GM12878 (cell line): Measurements from ENCODE around the gene INO80B. TPM values are rescaled to one million over a fixed set of nuclear protein-coding genes. Genes with fewer than 3 reads are reported as not detected.
A peak's percentile ranks its signal among the peaks of the same experiment; 100 is the strongest.

Source experiments
- CBX3 ChIP-seq: fragments of 200-600 bp; sonication (generic); IDR thresholded peaks from 2 replicates; pipeline ENCODE4 v1.6.1; 2016; ENCODE audit warnings: low read depth, borderline replicate concordance
- CHD1 ChIP-seq: IDR thresholded peaks from 2 replicates; pipeline ENCODE4 v1.6.1; 2012; ENCODE audit warnings: low read depth, low read length, improper control_type of control experiment
- CHD4 ChIP-seq: fragments of 200-600 bp; sonication (generic); IDR thresholded peaks from 2 replicates; pipeline ENCODE4 v1.6.1; 2016; ENCODE audit warnings: mild to moderate bottlenecking
- EGR1 ChIP-seq, 2 experiments: IDR thresholded peaks; 1 replicate in 1 of 2; 2 replicates in 1 of 2; pipeline ENCODE4 v1.6.1; 2011 to 2012; ENCODE audit warnings: low read depth in 2 of 2, low read length in 2 of 2, borderline replicate concordance in 1 of 2, mild to moderate bottlenecking in 1 of 2, moderate library complexity in 1 of 2
- ESRRA ChIP-seq: IDR thresholded peaks from 2 replicates; pipeline ENCODE4 v1.6.1; 2012; ENCODE audit warnings: mild to moderate bottlenecking, low read length, improper control_type of control experiment
- ETV6 ChIP-seq, 2 experiments: fragments of 450-650 bp in 1 of 2; IDR thresholded peaks in 1 of 2; conservative IDR thresholded peaks in 1 of 2; 2 replicates each; pipeline ENCODE4 v1.6.1; 2014; ENCODE audit warnings: antibody characterized with exemption in 1 of 2, borderline replicate concordance in 1 of 2, low read depth in 1 of 2, mild to moderate bottlenecking in 1 of 2, moderate library complexity in 1 of 2
- FOXK2 ChIP-seq: fragments of 450-650 bp; IDR thresholded peaks from 2 replicates; pipeline ENCODE4 v1.6.1; 2017; ENCODE audit warnings: mild to moderate bottlenecking, moderate library complexity
- JUND ChIP-seq: IDR thresholded peaks from 2 replicates; pipeline ENCODE4 v1.6.1; 2012; ENCODE audit warnings: low read depth, mild to moderate bottlenecking, low read length, improper control_type of control experiment, moderate library complexity
- NFYA ChIP-seq: IDR thresholded peaks from 2 replicates; pipeline ENCODE4 v1.6.1; 2011; ENCODE audit warnings: low read depth, mild to moderate bottlenecking, low read length, improper control_type of control experiment, borderline replicate concordance
- RAD21 ChIP-seq: IDR thresholded peaks from 2 replicates; pipeline ENCODE4 v1.6.1; 2011; ENCODE audit warnings: mild to moderate bottlenecking, low read depth, low read length, moderate library complexity; ENCODE audit not compliant: insufficient read depth
- RELA ChIP-seq: fragments of 450-650 bp; IDR thresholded peaks from 2 replicates; pipeline ENCODE4 v1.8.0; 2014; ENCODE audit warnings: borderline replicate concordance; ENCODE audit not compliant: partially characterized antibody
- SRF ChIP-seq, 2 experiments: IDR thresholded peaks; 2 replicates each; pipeline ENCODE4 v1.6.1; 2011; ENCODE audit warnings: low read depth in 2 of 2, low read length in 2 of 2, mild to moderate bottlenecking in 1 of 2, moderate library complexity in 1 of 2
- TCF12 ChIP-seq: IDR thresholded peaks from 2 replicates; pipeline ENCODE4 v1.6.1; 2011; ENCODE audit warnings: low read depth, mild to moderate bottlenecking, low read length
- ZNF622 ChIP-seq: fragments of 450-650 bp; IDR thresholded peaks from 2 replicates; pipeline ENCODE4 v1.6.1; 2017; ENCODE audit warnings: mild to moderate bottlenecking, inconsistent platforms
- polyA plus RNA-seq, 11 experiments: library from polyadenylated mRNA; depleted of rRNA in 4 of 11; unstranded in 6 of 11; stranded (reverse) in 5 of 11; fragments of >200 nt; fragmentation: Nextera tagmentation in 4 of 11; fragmentation: Illumina TruSeq in 1 of 11; extraction: Ambion mirVana in 4 of 11; extraction: Trizol in 1 of 11; gene quantifications; 1 replicate in 1 of 11; 2 replicates in 10 of 11; pipeline versions ENCODE4 v1.2.1 to v1.2.3, GENCODE V29; 2011 to 2016; ENCODE audit warnings: inconsistent platforms in 2 of 11, missing spikeins in 2 of 11, low read depth in 1 of 11
- total RNA-seq, 4 experiments: library from RNA; depleted of rRNA in 3 of 4; stranded (reverse); fragments of >200 nt in 3 of 4; fragmentation: Illumina TruSeq in 1 of 4; extraction: Trizol in 1 of 4; gene quantifications; 2 replicates each; pipeline versions ENCODE4 v1.2.1 to v1.2.3, GENCODE V29; 2013 to 2021
- TF ChIP-seq, protein P1 (sequence below): fragments of 450-650 bp; IDR thresholded peaks from 2 replicates; pipeline ENCODE4 v1.6.1; 2017; ENCODE audit warnings: mild to moderate bottlenecking, low read depth, inconsistent platforms; ENCODE audit not compliant: poor library complexity, severe bottlenecking
- TF ChIP-seq, protein P2 (sequence below), 3 experiments: IDR thresholded peaks in 2 of 3; conservative IDR thresholded peaks in 1 of 3; 2 replicates each; pipeline ENCODE4 v1.5.1; 2011; ENCODE audit warnings: low read depth in 3 of 3, low read length in 3 of 3, mild to moderate bottlenecking in 3 of 3, control low read depth in 2 of 3, moderate library complexity in 2 of 3, inconsistent platforms in 1 of 3, mixed read lengths in 1 of 3; ENCODE audit not compliant: control insufficient read depth in 2 of 3, insufficient read depth in 1 of 3; ENCODE audit errors: extremely low read depth in 1 of 3
- TF ChIP-seq, protein P3 (sequence below): fragments of 450-650 bp; IDR thresholded peaks from 2 replicates; pipeline ENCODE4 v1.6.1; 2017; ENCODE audit warnings: mild to moderate bottlenecking
- TF ChIP-seq, protein P4 (sequence below): fragments of 450-650 bp; formaldehyde crosslinking; IDR thresholded peaks from 2 replicates; pipeline ENCODE4 v1.4.0; 2020; ENCODE audit warnings: mild to moderate bottlenecking, moderate library complexity

INO80B gene
- total and polyA plus RNA-seq, 10 of the 15 experiments (the other 5 are each of a cell fraction or from before 2014, with no cell fraction given) = 1.3 to 26.7 (median 11.1) TPM

DNA sequence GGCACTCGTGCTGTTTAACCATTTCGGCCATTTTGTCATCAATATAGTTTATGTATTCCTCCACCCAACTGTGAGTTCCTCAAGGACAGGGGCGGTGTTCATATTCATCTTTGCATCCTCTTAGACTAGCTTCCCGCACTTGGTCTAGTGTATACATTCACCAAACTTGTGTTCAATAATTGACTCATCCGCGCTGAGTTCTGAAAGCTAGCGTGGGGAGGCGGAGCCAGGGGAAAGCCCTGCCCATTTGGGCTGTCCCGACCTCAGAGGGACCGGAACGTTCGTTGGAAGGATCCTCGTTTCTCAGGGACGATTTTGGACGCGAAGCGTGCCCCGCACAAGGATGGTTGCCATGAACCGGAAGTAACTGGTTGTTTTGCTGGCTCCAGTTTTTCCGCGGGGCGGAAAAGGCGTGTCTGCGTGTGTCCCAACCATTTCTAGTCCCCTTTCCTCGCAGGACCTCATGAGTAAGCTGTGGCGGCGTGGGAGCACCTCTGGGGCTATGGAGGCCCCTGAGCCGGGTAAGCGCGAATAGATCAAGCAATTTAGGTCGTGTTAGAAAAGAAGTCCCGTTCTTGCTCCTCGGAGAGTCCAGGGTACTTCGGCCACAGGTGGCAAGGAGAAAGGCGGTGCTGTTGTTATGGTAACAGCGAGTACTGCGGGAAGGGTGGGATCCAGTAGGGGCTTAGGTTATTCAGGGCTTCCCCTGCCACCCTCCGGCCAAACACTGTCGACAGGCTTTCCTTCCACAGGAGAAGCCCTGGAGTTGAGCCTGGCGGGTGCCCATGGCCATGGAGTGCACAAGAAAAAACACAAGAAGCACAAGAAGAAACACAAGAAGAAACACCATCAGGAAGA is at the start of gene INO80B (continued):
- TF ChIP-seq, protein P1, sequence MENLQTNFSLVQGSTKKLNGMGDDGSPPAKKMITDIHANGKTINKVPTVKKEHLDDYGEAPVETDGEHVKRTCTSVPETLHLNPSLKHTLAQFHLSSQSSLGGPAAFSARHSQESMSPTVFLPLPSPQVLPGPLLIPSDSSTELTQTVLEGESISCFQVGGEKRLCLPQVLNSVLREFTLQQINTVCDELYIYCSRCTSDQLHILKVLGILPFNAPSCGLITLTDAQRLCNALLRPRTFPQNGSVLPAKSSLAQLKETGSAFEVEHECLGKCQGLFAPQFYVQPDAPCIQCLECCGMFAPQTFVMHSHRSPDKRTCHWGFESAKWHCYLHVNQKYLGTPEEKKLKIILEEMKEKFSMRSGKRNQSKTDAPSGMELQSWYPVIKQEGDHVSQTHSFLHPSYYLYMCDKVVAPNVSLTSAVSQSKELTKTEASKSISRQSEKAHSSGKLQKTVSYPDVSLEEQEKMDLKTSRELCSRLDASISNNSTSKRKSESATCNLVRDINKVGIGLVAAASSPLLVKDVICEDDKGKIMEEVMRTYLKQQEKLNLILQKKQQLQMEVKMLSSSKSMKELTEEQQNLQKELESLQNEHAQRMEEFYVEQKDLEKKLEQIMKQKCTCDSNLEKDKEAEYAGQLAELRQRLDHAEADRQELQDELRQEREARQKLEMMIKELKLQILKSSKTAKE = peak; percentile 68
- TF ChIP-seq RAD21 (peak; percentile 6; the same call in 1 of the 2 replicates), RELA (peak; percentile 97), CBX3 (no peak), CHD4 (no peak), FOXK2 (peak; percentile 83), TCF12 (0 out of 2 replicates have a peak, but pooled peaks have one; percentile 52), NFYA (no peak), JUND (no peak), ZNF622 (no peak), CHD1 (no peak), ETV6 (conservative IDR thresholded peaks at IDR 0.05 in 1 of 2, IDR thresholded peaks at IDR 0.05 in 1 of 2; ENCODE audit: borderline replicate concordance in 1 of 2, low read depth in 1 of 2) (no peak; a peak in 1 of 4 replicates), EGR1 (IDR thresholded peaks at IDR 0.05; ENCODE audit: borderline replicate concordance in 1 of 2, low read depth in 2 of 2, low read length in 2 of 2) (no peak; a peak in 1 of 3 replicates), ESRRA (peak; percentile 66; the same call in 1 of the 2 replicates), SRF (IDR thresholded peaks at IDR 0.05; ENCODE audit: low read depth in 2 of 2, low read length in 2 of 2) (peak in 1 of 2 experiments; percentile 68; a peak in 2 of 4 replicates)
- TF ChIP-seq, protein P2, sequence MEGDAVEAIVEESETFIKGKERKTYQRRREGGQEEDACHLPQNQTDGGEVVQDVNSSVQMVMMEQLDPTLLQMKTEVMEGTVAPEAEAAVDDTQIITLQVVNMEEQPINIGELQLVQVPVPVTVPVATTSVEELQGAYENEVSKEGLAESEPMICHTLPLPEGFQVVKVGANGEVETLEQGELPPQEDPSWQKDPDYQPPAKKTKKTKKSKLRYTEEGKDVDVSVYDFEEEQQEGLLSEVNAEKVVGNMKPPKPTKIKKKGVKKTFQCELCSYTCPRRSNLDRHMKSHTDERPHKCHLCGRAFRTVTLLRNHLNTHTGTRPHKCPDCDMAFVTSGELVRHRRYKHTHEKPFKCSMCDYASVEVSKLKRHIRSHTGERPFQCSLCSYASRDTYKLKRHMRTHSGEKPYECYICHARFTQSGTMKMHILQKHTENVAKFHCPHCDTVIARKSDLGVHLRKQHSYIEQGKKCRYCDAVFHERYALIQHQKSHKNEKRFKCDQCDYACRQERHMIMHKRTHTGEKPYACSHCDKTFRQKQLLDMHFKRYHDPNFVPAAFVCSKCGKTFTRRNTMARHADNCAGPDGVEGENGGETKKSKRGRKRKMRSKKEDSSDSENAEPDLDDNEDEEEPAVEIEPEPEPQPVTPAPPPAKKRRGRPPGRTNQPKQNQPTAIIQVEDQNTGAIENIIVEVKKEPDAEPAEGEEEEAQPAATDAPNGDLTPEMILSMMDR (IDR thresholded peaks at IDR 0.05 in 2 of 3, conservative IDR thresholded peaks at IDR 0.05 in 1 of 3; ENCODE audit: control insufficient read depth in 2 of 3, extremely low read depth in 1 of 3, insufficient read depth in 1 of 3, low read depth in 3 of 3, low read length in 3 of 3) = no peak
- TF ChIP-seq, protein P3, sequence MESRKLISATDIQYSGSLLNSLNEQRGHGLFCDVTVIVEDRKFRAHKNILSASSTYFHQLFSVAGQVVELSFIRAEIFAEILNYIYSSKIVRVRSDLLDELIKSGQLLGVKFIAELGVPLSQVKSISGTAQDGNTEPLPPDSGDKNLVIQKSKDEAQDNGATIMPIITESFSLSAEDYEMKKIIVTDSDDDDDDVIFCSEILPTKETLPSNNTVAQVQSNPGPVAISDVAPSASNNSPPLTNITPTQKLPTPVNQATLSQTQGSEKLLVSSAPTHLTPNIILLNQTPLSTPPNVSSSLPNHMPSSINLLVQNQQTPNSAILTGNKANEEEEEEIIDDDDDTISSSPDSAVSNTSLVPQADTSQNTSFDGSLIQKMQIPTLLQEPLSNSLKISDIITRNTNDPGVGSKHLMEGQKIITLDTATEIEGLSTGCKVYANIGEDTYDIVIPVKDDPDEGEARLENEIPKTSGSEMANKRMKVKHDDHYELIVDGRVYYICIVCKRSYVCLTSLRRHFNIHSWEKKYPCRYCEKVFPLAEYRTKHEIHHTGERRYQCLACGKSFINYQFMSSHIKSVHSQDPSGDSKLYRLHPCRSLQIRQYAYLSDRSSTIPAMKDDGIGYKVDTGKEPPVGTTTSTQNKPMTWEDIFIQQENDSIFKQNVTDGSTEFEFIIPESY = 0 out of 2 replicates have a peak, but pooled peaks have one; percentile 10
- TF ChIP-seq, protein P4, sequence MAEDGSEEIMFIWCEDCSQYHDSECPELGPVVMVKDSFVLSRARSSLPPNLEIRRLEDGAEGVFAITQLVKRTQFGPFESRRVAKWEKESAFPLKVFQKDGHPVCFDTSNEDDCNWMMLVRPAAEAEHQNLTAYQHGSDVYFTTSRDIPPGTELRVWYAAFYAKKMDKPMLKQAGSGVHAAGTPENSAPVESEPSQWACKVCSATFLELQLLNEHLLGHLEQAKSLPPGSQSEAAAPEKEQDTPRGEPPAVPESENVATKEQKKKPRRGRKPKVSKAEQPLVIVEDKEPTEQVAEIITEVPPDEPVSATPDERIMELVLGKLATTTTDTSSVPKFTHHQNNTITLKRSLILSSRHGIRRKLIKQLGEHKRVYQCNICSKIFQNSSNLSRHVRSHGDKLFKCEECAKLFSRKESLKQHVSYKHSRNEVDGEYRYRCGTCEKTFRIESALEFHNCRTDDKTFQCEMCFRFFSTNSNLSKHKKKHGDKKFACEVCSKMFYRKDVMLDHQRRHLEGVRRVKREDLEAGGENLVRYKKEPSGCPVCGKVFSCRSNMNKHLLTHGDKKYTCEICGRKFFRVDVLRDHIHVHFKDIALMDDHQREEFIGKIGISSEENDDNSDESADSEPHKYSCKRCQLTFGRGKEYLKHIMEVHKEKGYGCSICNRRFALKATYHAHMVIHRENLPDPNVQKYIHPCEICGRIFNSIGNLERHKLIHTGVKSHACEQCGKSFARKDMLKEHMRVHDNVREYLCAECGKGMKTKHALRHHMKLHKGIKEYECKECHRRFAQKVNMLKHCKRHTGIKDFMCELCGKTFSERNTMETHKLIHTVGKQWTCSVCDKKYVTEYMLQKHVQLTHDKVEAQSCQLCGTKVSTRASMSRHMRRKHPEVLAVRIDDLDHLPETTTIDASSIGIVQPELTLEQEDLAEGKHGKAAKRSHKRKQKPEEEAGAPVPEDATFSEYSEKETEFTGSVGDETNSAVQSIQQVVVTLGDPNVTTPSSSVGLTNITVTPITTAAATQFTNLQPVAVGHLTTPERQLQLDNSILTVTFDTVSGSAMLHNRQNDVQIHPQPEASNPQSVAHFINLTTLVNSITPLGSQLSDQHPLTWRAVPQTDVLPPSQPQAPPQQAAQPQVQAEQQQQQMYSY (CRISPR knock-in tag) = no peak
